Hepatocyte (in vitro differentiated cells): ENCODE measurements around the gene CYREN. TPM values are rescaled to one million over a fixed set of nuclear protein-coding genes. Genes with fewer than 3 reads are reported as not detected.

ENCODE experiments used
- DNase-seq: peaks from one replicate; pipeline ENCODE4 v3.0.0-alpha.2; 2016; ENCODE audit warnings: low spot score
- H2AFZ ChIP-seq: fragments of 200-600 bp; sonication (generic); 2 replicates; pipeline ENCODE4 v1.6.0; 2016; ENCODE audit warnings: antibody characterized with exemption, mild to moderate bottlenecking
- H3K27ac ChIP-seq: fragments of 200-600 bp; sonication (generic); 2 replicates; pipeline ENCODE4 v1.5.1; 2016; ENCODE audit warnings: mild to moderate bottlenecking
- H3K27me3 ChIP-seq: fragments of 200-600 bp; sonication (generic); 2 replicates; pipeline ENCODE4 v1.6.1; 2016
- H3K36me3 ChIP-seq: fragments of 200-600 bp; sonication (generic); replicated peaks from 2 replicates; pipeline ENCODE4 v1.5.1; 2016; ENCODE audit warnings: low read depth; ENCODE audit not compliant: insufficient read depth
- H3K4me1 ChIP-seq: fragments of 200-600 bp; sonication (generic); 2 replicates; pipeline ENCODE4 v1.5.1; 2016; ENCODE audit warnings: mild to moderate bottlenecking, moderate library complexity; ENCODE audit not compliant: insufficient read depth
- H3K4me2 ChIP-seq: fragments of 200-600 bp; sonication (generic); 2 replicates; pipeline ENCODE4 v1.6.0; 2016
- H3K4me3 ChIP-seq: fragments of 200-600 bp; sonication (generic); 2 replicates; pipeline ENCODE4 v1.5.1; 2016; ENCODE audit warnings: mild to moderate bottlenecking
- H3K79me2 ChIP-seq: fragments of 200-600 bp; sonication (generic); 2 replicates; pipeline ENCODE4 v1.6.0; 2017; ENCODE audit warnings: mild to moderate bottlenecking
- H3K9me2 ChIP-seq: fragments of 200-600 bp; sonication (generic); replicated peaks from 2 replicates; pipeline ENCODE4 v1.6.0; 2017; ENCODE audit warnings: mild to moderate bottlenecking; ENCODE audit not compliant: insufficient read depth
- H3K9me3 ChIP-seq: fragments of 200-600 bp; sonication (generic); 2 replicates; pipeline ENCODE4 v1.5.1; 2016; ENCODE audit warnings: low read depth, mild to moderate bottlenecking
- H4K20me1 ChIP-seq: fragments of 200-600 bp; sonication (generic); 2 replicates; pipeline ENCODE4 v1.6.0; 2016; ENCODE audit warnings: mild to moderate bottlenecking; ENCODE audit not compliant: insufficient read depth, poor library complexity, severe bottlenecking
- CTCF ChIP-seq: fragments of 200-600 bp; sonication (generic); IDR thresholded peaks from 2 replicates; pipeline ENCODE4 v1.5.1; 2016; ENCODE audit warnings: antibody characterized with exemption, mild to moderate bottlenecking; ENCODE audit not compliant: poor library complexity
- EZH2 ChIP-seq: fragments of 200-600 bp; sonication (generic); IDR thresholded peaks from 2 replicates; pipeline ENCODE4 v1.6.1; 2016; ENCODE audit warnings: antibody characterized with exemption, mild to moderate bottlenecking, borderline replicate concordance
- EZH2phosphoT487 ChIP-seq: fragments of 200-600 bp; sonication (generic); IDR thresholded peaks from one replicate; pipeline ENCODE4 v1.6.1; 2018; ENCODE audit warnings: antibody characterized with exemption, mild to moderate bottlenecking, low read depth, moderate library complexity; ENCODE audit not compliant: unreplicated experiment, severe bottlenecking
- WGBS: methylation state at CpG from one replicate; pipeline ENCODE4 v1.1.6; 2016; ENCODE audit warnings: low lambda C conversion rate; ENCODE audit errors: missing lambda C conversion rate; 5-methylcytosine and 5-hydroxymethylcytosine counted together
- polyA plus RNA-seq: library from polyadenylated mRNA; unstranded; fragments of >200 nt; fragmentation: Nextera tagmentation; extraction: Ambion mirVana; gene quantifications from 2 replicates; pipeline ENCODE4 v1.2.1, GENCODE V29; 2016
- total RNA-seq: library from RNA; depleted of rRNA; stranded (reverse); fragments of >200 nt; gene quantifications from 2 replicates; pipeline ENCODE4 v1.2.3, GENCODE V29; 2014

CYREN gene
- total and polyA plus RNA-seq, 2 experiments from 2014 or later = 43.2 to 45.2 TPM

- H3K4me1 ChIP-seq = peaks cover 4% of the 10 kb centered on the region
- no peak overlapping the region for H3K4me3 ChIP-seq
- H3K36me3 ChIP-seq = no peaks in the 10 kb centered on the region
- TF ChIP-seq EZH2 = no peak
- TF ChIP-seq EZH2phosphoT487 = no peak
- TF ChIP-seq CTCF = no peak
- 88% methylated on average over 6 of the region's 6 CpGs for WGBS
- no peaks in the 10 kb centered on the region for H3K9me2 ChIP-seq
- peaks cover 16% of the 10 kb centered on the region for H3K79me2 ChIP-seq
- H4K20me1 ChIP-seq = no peaks in the 10 kb centered on the region
- no peak overlapping the region for H2AFZ ChIP-seq
- no peaks in the 10 kb centered on the region for H3K27me3 ChIP-seq
- no peak overlapping the region for H3K27ac ChIP-seq
- peaks cover 9% of the 10 kb centered on the region for H3K9me3 ChIP-seq
- no peak for DNase-seq
- no peak overlapping the region for H3K4me2 ChIP-seq
Observed at GRCh38 chr7:135151533-135151932, 19.0 kb downstream of the CYREN start.

GRCh38 chr7:135151132-135151531 is 19.4 kb downstream of the CYREN start:
- WGBS = 96% methylated on average over 2 of the region's 2 CpGs
- Histone ChIP-seq H2AFZ (no peak overlapping the region), H3K9me2 (no peaks in the 10 kb centered on the region), H3K79me2 (peaks cover 14% of the 10 kb centered on the region), H3K36me3 (no peaks in the 10 kb centered on the region), H3K27me3 (no peaks in the 10 kb centered on the region), H3K4me1 (peaks cover 4% of the 10 kb centered on the region), H3K9me3 (peaks cover 5% of the 10 kb centered on the region), H3K4me3 (no peak overlapping the region), H3K4me2 (no peak overlapping the region), H3K27ac (no peak overlapping the region), H4K20me1 (no peaks in the 10 kb centered on the region)
- TF ChIP-seq CTCF = no peak
- no peak for TF ChIP-seq EZH2
- TF ChIP-seq EZH2phosphoT487 = no peak
- DNase-seq = no peak

GRCh38 chr7:135150072-135150782 is 20.3 kb downstream of the CYREN start:
- Histone ChIP-seq H4K20me1 (no peaks in the 10 kb centered on the region), H3K4me2 (peak overlapping the region; percentile 76), H3K9me2 (no peaks in the 10 kb centered on the region), H3K4me3 (no peak overlapping the region), H2AFZ (no peak overlapping the region), H3K79me2 (peaks cover 12% of the 10 kb centered on the region), H3K27me3 (no peaks in the 10 kb centered on the region), H3K27ac (peak overlapping the region; percentile 12), H3K4me1 (peaks cover 4% of the 10 kb centered on the region), H3K36me3 (no peaks in the 10 kb centered on the region), H3K9me3 (peaks cover 3% of the 10 kb centered on the region)
- WGBS = 76% methylated on average over 8 of the region's 8 CpGs
- no peak for DNase-seq
- TF ChIP-seq EZH2phosphoT487 (no peak), CTCF (no peak), EZH2 (no peak)
